MG63 (cell line): Measurements from ENCODE around the gene PIK3R5. TPM values are rescaled to one million over a fixed set of nuclear protein-coding genes. Genes with fewer than 3 reads are reported as not detected.
"Not testable (repeated sequence)": the region's sequence is repeated elsewhere in the genome, so short reads cannot be mapped to it uniquely, and the experiment has no call there.

Experiments used
- DNase-seq: peaks from one replicate; pipeline ENCODE4 v3.0.0-alpha.2; 2020
- H3K27me3 ChIP-seq: fragments of 250-450 bp; sonication (Bioruptor Pico); 2 replicates; pipeline ENCODE4 v1.5.1; 2020; ENCODE audit warnings: mild to moderate bottlenecking, moderate library complexity
- H3K36me3 ChIP-seq: fragments of 250-450 bp; sonication (Bioruptor Pico); 2 replicates; pipeline ENCODE4 v1.5.1; 2020; ENCODE audit warnings: mild to moderate bottlenecking, moderate library complexity
- H3K4me3 ChIP-seq: fragments of 250-450 bp; sonication (Bioruptor Pico); 2 replicates; pipeline ENCODE4 v1.5.1; 2020; ENCODE audit warnings: mild to moderate bottlenecking, moderate library complexity
- H3K9me3 ChIP-seq: fragments of 250-450 bp; sonication (Bioruptor Pico); 2 replicates; pipeline ENCODE4 v1.5.1; 2020; ENCODE audit warnings: mild to moderate bottlenecking, moderate library complexity
- total RNA-seq: library from RNA; depleted of rRNA; stranded (reverse); fragments of >200 nt; shearing (Covaris generic); gene quantifications from 2 replicates; pipeline ENCODE4 v1.2.3, GENCODE V29; 2014; ENCODE audit warnings: low replicate concordance

PIK3R5 gene
- total RNA-seq, 1 experiment from 2014 or later = not detected

DNA sequence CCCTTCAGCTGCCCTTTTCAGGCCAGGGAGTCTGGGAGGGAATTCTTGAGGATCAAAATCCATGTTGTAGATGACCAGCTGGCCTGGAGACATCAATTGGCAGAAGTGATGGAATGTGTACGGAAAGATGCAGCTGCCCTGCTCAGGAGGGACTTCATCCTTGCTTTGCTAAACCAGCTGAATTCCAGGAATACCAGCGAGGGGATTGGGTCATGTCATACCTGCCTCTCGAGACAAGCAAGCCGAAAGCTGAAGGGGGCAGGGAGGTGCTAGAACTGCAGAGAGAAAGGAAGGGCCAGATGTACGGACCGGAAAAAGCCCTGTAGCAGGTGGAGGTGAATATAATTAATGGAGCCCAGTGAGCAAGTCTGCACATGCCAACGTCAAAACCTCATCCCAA lies 30.2 kb upstream of the PIK3R5 start:
- H3K36me3 ChIP-seq = no peaks in the 10 kb centered on the region
- DNase-seq = no peak
- no peak overlapping the region for H3K4me3 ChIP-seq
- 0 out of 2 replicates have a peak, but pooled peaks cover 4% of the 10 kb centered on the region for H3K9me3 ChIP-seq
- peaks cover 11% of the 10 kb centered on the region; the same call in 1 of the 2 replicates for H3K27me3 ChIP-seq

DNA sequence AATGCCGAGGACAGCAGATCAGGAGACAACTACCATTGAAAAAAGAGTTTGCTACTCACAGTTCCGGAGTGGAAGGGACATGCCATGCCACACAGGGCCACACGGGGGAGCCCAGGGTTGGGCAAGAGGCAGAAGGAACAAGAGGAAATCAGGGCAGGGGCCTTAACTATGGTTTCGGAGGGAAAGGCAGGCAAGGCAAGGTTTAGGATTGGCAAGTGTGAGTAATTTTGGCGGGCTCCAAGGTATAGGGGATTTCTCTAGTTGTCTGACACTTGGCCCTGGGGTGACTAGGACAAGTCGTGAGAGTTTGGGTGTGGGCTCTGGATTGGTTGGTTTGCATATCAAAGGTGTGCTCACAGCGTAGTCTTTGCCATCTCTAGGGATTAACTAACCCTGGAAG lies 28.8 kb upstream of the PIK3R5 start:
- Histone ChIP-seq H3K36me3 (no peaks in the 10 kb centered on the region), H3K4me3 (no peak overlapping the region), H3K9me3 (no peaks in the 10 kb centered on the region), H3K27me3 (peaks cover 7% of the 10 kb centered on the region; the same call in 1 of the 2 replicates)
- DNase-seq = peak; percentile 64

DNA sequence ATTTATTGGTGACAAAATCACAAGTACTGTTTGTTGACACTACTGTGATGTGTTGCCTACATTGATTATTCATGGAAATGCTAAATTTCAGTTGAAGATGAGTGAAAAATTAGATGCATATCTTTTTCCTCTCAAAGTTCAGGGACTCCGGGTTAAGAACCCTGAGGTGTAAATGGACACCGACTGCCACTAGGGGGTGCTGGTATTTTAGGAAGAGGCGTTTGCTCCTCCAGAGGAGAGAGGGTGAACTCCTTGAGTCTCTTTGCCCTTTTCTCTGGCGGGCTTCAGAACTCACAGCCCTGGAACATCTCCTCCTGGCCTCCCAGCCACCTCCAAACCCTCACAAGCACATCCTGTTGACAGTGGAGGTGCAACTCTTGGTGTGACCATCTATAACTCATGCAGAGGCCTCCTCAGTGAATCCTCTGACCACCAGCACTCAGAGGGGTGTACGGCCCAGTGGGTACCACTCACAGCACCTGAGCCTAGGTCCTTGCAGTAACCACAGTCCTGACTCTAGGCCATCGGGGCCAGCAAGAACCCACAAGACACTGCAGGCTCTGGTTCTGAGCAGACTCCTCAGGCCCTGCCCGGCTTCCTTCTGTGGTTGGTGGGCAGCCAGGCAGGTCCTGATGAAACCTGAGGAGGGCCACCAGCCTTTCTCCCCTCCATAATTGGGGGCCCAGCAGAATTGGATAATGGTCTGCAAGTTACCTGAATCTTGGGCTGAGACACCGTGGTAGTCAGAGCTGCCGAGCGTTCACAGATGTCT lies 26.2 kb upstream of the PIK3R5 start:
- Histone ChIP-seq H3K9me3 (no peaks in the 10 kb centered on the region), H3K36me3 (no peaks in the 10 kb centered on the region), H3K4me3 (no peak overlapping the region), H3K27me3 (0 out of 2 replicates have a peak, but pooled peaks cover 4% of the 10 kb centered on the region)
- DNase-seq = peak; percentile 48

DNA sequence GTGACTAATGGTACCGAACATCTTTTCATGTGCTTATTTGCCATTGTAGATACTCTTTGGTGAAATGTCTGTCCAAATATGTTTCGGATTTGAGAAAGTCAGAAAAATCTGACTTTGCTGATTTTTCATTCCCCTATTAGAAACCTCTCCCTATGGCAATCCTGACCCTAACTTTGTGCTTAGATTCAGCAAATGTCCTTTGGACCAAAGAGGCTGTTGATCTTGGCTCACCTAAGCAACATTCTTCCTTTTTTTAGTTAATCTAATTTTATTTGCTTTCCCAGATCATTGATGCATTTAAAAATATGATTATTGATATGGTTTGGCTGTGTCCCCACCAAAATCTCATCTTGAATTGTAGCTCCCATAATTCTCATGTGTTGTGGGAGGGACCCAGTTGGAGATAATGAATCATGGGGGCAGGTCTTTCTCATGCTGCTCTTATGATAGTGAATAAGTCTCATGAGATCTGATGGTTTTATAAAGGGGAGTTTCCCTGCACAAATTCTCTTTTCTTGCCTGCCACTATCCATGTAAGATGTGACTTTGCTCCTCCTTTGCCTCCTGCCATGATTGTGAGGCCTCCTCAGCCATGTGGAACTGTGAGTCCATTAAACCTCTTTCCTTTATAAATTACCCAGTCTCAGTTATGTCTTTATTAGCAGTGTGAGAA lies 22.9 kb upstream of the PIK3R5 start:
- H3K36me3 ChIP-seq = not testable (repeated sequence)

DNA sequence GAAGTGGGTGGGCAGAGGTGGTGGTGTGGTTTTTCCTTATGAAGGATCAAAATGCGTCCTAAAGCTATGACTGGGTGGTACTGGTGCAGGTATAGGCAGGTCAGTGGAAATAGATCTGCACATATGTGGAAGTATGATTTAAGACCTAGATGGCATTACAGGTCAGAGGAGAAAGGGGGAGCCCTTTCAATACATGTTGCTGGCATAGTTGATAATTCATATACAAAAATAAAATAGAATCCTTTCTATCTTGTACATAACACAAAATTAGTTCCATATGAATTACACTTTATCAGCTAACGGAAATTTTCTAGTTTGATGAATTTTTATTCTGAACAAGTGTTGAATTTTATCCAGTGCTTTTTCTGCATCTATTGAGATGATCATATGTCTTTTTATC lies 20.8 kb upstream of the PIK3R5 start:
- Histone ChIP-seq H3K36me3 (no peaks in the 10 kb centered on the region), H3K27me3 (peaks cover 2% of the 10 kb centered on the region; the same call in 1 of the 2 replicates), H3K4me3 (no peak overlapping the region), H3K9me3 (peaks cover 5% of the 10 kb centered on the region; the same call in 1 of the 2 replicates)
- DNase-seq = no peak

More for the DNA sequence above, 22.9 kb upstream of the PIK3R5 start:
- H3K27me3 ChIP-seq, DNase-seq, H3K9me3 ChIP-seq, H3K4me3 ChIP-seq: not testable (repeated sequence)

DNA sequence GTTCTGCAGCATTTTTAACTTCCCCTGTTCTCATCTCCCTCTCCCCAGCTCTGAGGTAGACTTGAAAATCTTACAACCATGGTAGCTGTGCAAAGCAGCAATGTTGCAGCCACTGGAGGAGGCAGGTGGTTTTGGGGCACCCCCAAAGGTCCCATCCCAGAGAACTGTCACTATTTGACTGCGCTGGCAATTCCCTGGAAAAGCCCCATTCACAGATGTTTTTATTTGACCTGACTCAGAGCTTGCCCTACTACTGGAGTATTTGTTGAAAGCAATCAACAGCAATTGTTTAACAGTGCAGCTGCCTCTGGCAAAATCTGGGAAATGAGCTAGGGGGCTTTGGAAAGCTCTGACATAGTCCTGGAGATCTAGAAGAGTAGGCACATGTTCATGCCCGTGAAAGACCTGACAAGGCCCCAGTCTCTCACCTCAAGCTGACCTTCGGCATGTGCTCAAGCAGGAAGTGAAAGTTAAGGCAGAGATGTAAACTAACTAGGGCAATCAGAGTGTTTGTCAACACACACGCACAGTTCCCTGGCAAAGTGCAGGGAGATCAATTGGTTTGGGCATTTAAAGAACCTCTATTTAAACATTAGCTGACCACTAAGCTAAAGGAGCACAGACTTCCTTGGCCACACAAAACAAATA lies 19.7 kb upstream of the PIK3R5 start:
- peaks cover 5% of the 10 kb centered on the region; the same call in 1 of the 2 replicates for H3K9me3 ChIP-seq
- H3K4me3 ChIP-seq = no peak overlapping the region
- H3K27me3 ChIP-seq = peaks cover 2% of the 10 kb centered on the region; the same call in 1 of the 2 replicates
- no peak for DNase-seq
- H3K36me3 ChIP-seq = no peaks in the 10 kb centered on the region

DNA sequence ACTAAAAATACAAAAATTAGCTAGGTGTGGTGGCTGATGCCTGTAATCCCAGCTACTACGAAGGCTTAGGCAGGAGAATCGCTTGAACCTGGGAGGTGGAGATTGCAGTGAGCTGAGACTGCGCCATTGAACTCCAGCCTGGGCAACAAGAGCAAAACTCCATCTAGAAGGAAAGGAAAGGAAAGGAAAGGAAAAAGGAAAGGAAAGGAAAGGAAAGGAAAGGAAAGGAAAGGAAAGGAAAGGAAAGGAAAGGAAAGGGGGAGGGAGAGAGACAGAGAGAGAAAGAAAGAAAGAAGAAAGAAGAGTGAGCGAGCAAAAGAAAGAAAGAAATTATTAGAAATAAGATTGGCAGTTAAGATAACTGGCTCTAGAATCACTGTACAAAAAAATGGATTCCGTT lies 18.7 kb upstream of the PIK3R5 start:
- not testable (repeated sequence) for H3K27me3 ChIP-seq, H3K4me3 ChIP-seq, H3K9me3 ChIP-seq, H3K36me3 ChIP-seq, DNase-seq

DNA sequence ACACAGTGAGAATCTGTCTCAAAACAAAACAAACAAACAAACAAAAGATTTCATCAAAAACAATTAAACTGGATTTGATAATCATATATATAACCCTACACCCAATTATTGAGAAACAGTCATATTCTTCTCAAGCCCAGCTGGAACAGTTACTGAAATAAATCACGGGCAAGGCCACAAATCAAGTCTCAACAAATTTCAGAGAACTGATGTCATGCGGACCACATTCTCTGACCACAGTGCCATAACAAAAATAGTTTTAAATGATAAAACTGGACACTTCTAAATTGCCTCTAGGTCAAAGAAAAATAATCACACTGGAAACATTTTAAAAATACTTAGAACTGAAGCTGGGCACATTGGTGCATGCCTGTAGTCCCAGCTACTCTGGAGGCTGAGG lies 15.9 kb upstream of the PIK3R5 start:
- Histone ChIP-seq H3K9me3 (peaks cover 5% of the 10 kb centered on the region; the same call in 1 of the 2 replicates), H3K27me3 (peaks cover 2% of the 10 kb centered on the region; the same call in 1 of the 2 replicates), H3K36me3 (no peaks in the 10 kb centered on the region), H3K4me3 (no peak overlapping the region)
- no peak for DNase-seq

DNA sequence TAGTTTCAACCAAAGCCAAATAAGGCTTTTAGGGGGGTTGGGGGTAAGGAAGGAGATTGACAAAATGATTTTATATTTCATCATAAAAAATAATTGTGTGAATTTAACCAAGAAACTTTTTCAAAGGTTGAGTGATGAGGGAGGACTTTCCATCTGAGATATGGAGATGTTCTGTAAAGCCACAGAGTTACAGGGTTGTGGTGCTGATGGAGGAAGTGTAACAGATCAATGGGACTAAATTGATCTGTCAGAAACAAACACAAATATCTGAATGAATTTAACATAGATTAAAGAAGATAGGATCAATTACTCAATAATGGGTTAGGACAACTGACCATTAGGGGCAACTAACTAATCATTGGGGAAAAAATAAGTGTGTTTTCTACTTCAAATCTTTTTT lies 14.2 kb upstream of the PIK3R5 start:
- H3K4me3 ChIP-seq = no peak overlapping the region
- no peaks in the 10 kb centered on the region for H3K9me3 ChIP-seq
- H3K36me3 ChIP-seq = no peaks in the 10 kb centered on the region
- peaks cover 2% of the 10 kb centered on the region; the same call in 1 of the 2 replicates for H3K27me3 ChIP-seq
- DNase-seq = no peak

DNA sequence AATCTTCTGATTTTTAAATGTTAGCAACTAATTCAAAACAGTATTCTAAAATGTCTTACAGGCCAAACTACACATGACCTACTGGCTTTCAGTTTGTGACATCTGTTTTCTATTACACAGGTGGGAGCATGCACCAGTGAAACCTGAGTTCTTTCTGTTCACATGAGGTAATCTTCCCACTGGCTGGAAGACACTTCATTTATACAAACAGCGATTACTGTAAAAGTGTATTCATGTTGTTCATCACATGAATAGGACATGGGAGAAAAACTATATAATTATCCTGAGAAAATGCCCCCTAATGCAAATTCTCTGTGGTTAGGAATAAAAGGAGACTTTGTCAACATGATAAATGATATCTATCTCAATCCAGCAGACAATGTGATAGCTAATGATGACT lies 11.1 kb upstream of the PIK3R5 start:
- DNase-seq = no peak
- no peak overlapping the region for H3K4me3 ChIP-seq
- H3K27me3 ChIP-seq = no peaks in the 10 kb centered on the region
- H3K9me3 ChIP-seq = peaks cover 4% of the 10 kb centered on the region; the same call in 1 of the 2 replicates
- H3K36me3 ChIP-seq = no peaks in the 10 kb centered on the region

DNA sequence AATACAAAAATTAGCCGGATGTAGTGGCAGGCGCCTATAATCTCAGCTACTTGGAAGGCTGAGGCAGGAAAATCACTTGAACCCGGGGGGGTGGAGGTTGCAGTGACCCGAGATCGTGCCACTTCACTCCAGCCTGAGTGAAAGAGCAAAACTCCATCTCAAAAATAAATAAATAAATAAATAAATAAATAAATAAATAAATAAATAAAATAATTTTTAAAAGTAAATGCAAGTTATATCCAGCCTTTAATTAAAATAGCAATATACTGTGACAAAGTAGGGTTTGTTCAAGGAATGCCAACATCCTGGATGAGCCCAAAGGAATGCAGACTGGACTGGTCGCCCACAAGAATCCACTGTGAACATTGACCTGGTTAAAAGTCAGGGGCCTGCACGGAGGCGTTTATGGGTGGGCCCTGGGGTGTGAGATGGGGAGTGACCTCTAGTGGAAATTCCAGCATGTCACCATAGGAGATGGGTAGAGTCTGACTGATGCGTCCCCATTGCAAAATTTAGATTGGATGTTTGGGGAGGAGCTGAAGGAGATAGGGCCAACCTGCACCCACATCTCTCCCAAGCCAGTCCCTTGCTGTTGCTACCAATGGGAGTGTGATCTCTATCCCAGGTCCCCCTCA lies 9.7 kb upstream of the PIK3R5 start:
- Histone ChIP-seq H3K36me3 (no peaks in the 10 kb centered on the region), H3K9me3 (peaks cover 4% of the 10 kb centered on the region; the same call in 1 of the 2 replicates), H3K27me3 (no peaks in the 10 kb centered on the region), H3K4me3 (no peak overlapping the region)
- DNase-seq = no peak

DNA sequence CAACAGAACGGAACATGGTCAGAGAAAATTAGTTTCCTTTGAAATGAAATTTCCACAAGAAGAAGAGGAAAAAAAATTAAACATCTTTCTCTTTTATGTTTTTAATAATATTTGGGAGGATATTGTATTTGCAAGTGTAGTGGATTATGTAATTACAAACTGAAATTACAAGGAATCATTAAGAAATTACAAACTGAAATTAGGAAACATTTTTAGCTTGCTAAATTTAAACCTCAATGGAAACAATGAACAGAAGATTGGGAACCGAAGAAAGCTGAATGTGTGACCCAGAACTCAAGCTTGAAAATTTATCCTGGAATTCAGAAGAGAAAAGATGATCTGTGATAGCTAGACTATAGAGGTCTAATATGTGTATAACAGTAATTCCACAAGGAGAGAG lies 4.4 kb upstream of the PIK3R5 start:
- no peaks in the 10 kb centered on the region for H3K36me3 ChIP-seq
- no peak overlapping the region for H3K4me3 ChIP-seq
- DNase-seq = no peak
- H3K9me3 ChIP-seq = peaks cover 4% of the 10 kb centered on the region; the same call in 1 of the 2 replicates
- peaks cover under 1% of the 10 kb centered on the region; the same call in 1 of the 2 replicates for H3K27me3 ChIP-seq

DNA sequence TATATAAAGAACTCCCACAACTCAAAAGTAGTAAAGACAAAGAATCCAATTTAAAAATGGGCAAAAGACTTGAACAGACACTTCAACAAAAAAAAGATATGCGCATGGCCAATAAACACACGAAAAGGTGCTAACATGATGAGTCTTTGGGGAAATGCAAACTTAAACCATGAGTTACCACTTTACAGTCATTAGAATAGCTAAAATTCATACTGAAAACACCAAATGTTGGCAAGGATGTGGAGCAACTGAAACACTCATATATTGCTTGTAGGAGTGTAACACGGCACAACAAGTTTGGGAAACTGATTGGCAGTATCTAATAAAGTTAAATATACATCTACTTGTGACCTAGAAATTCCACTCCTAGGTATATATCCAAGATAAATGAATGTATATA lies 3.0 kb upstream of the PIK3R5 start:
- peaks cover 4% of the 10 kb centered on the region; the same call in 1 of the 2 replicates for H3K9me3 ChIP-seq
- peaks cover 2% of the 10 kb centered on the region; the same call in 1 of the 2 replicates for H3K27me3 ChIP-seq
- no peaks in the 10 kb centered on the region for H3K36me3 ChIP-seq
- DNase-seq = no peak
- no peak overlapping the region for H3K4me3 ChIP-seq

DNA sequence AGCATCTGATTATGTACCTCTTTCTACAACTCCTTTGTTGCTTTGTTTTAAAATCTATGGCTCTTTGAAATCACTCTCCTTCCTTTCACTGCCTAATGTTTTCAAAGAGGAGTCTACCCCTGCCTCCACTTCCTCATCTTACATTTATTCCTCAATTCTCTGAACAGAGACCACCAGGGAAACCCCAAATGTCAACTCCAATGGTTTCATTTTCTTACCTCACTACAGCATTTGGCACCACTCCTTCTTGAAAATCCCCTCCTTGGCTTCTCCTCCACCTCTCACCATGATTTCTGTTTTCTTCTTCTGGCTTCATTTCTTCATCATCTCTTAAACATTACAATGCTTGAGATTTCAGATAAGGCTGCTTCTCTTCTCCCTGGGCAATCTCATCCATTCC lies 2.4 kb upstream of the PIK3R5 start:
- DNase-seq = no peak
- Histone ChIP-seq H3K36me3 (no peaks in the 10 kb centered on the region), H3K9me3 (peaks cover 4% of the 10 kb centered on the region; the same call in 1 of the 2 replicates)

DNA sequence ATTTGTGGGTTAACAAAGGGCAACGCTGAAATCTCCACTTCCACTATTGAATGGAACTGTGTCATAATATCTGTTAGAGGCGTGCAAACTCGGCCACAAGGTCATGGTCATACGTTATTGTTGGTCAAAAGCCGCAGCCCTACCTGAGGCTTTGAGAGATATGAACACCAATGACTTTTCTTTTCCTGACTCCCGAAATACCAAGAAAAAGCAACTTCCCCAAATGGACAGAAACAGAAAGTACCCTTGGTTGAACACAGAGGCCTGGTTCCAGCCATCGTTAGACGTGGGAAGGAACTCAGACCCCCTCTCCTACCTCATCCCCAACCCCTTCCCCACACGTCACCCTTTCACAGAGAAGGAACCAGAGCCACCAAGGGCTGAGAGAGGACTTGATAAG lies 1.4 kb upstream of the PIK3R5 start:
- no peak for DNase-seq
- H3K9me3 ChIP-seq = no peaks in the 10 kb centered on the region; the same call in 1 of the 2 replicates
- no peaks in the 10 kb centered on the region for H3K36me3 ChIP-seq
- H3K27me3 ChIP-seq = peaks cover 2% of the 10 kb centered on the region; the same call in 1 of the 2 replicates
- no peak overlapping the region for H3K4me3 ChIP-seq

More for the DNA sequence above, 2.4 kb upstream of the PIK3R5 start:
- H3K4me3 ChIP-seq = no peak overlapping the region
- H3K27me3 ChIP-seq = peaks cover 2% of the 10 kb centered on the region; the same call in 1 of the 2 replicates

DNA sequence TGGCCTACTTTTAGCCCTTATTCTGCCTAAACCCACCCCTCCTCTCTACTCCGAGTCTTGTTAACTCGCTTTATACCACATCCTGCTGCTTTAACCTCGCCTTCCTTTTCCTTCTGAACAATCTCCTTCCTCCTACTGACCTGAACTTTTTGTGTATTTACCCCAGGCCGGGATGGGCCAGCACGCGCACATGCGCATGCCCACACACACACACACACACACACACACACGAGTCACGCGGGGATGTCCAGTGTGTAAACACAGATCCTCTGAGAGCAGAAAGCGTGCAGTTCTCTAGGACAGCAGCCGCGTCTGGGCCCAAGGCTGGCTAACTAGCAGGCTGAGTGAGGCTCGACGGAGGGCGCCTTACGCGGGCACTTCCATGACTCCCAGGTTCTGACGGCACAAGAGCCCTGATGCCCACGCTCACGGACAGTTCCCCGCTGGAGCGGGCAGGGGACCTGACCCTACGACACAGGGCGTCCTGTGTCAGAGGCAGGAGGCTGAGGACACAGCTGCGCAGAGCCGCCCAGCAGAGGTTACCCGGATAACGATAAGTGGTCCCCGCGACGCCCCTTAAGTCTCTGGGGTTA lies 610 bp downstream of the PIK3R5 start:
- Histone ChIP-seq H3K9me3 (no peaks in the 10 kb centered on the region), H3K27me3 (peaks cover 2% of the 10 kb centered on the region; the same call in 1 of the 2 replicates), H3K36me3 (no peaks in the 10 kb centered on the region), H3K4me3 (no peak overlapping the region)
- DNase-seq = no peak
